ENCODE data around the gene UBXN1.

GRCh38 chr11:62645671-62645945 is 33.3 kb downstream of the UBXN1 start:
- no peak for TF ChIP-seq CTCF (IDR thresholded peaks at IDR 0.05)
- TF ChIP-seq POLR2A (IDR thresholded peaks at IDR 0.05): no peak

All from thyroid gland (tissue), 4 donors.